Progenitor cell of endocrine pancreas (in vitro differentiated cells): ENCODE data around the gene DOCK4. TPM values are rescaled to one million over a fixed set of nuclear protein-coding genes. Genes with fewer than 3 reads are reported as not detected.

ENCODE experiments used
- DNase-seq: peaks from one replicate; pipeline ENCODE4 v3.0.0; 2021; ENCODE audit warnings: low spot score; ENCODE audit not compliant: unreplicated experiment
- H3K27ac Mint-ChIP-seq: 2 replicates; pipeline ENCODE4 v1.8.0; 2021; ENCODE audit warnings: mild to moderate bottlenecking, moderate library complexity, mixed read lengths
- H3K27me3 Mint-ChIP-seq: 2 replicates; pipeline ENCODE4 v1.8.0; 2021; ENCODE audit warnings: mixed read lengths
- H3K36me3 Mint-ChIP-seq: 2 replicates; pipeline ENCODE4 v1.8.0; 2022; ENCODE audit warnings: mixed read lengths; ENCODE audit not compliant: insufficient read depth
- H3K4me1 Mint-ChIP-seq: 2 replicates; pipeline ENCODE4 v1.8.0; 2021; ENCODE audit warnings: low read depth, mixed read lengths
- H3K4me3 Mint-ChIP-seq: 2 replicates; pipeline ENCODE4 v1.8.0; 2021; ENCODE audit warnings: low read depth, mild to moderate bottlenecking, moderate library complexity, mixed read lengths
- H3K9me3 Mint-ChIP-seq: 2 replicates; pipeline ENCODE4 v1.8.0; 2021; ENCODE audit warnings: low read depth, mixed read lengths
- CTCF ChIP-seq: fragments of 200-600 bp; sonication (generic); IDR thresholded peaks from one replicate; pipeline ENCODE4 v1.5.0; 2021; ENCODE audit warnings: antibody characterized with exemption, mild to moderate bottlenecking; ENCODE audit not compliant: unreplicated experiment
- total RNA-seq: library from RNA; stranded (reverse); gene quantifications from 2 replicates; pipeline ENCODE4 v1.2.1, GENCODE V29; 2021

DOCK4 gene
- total RNA-seq, 1 donor from 2014 or later, result 28.8 TPM

- Mint-ChIP-seq H3K4me3 (no peak overlapping the region), H3K4me1 (peaks cover 17% of the 10 kb centered on the region), H3K36me3 (no peaks in the 10 kb centered on the region), H3K27me3 (peaks cover 2% of the 10 kb centered on the region), H3K27ac (no peak overlapping the region), H3K9me3 (no peaks in the 10 kb centered on the region)
- DNase-seq, result no peak
- TF ChIP-seq CTCF, result no peak
Measured at GRCh38 chr7:112183266-112183665, 22.9 kb downstream of the DOCK4 start.

- H3K27me3 Mint-ChIP-seq, result peaks cover 5% of the 10 kb centered on the region
- H3K4me3 Mint-ChIP-seq, result no peak overlapping the region
- no peak overlapping the region for H3K27ac Mint-ChIP-seq
- no peak for TF ChIP-seq CTCF
- no peaks in the 10 kb centered on the region for H3K9me3 Mint-ChIP-seq
- no peaks in the 10 kb centered on the region for H3K36me3 Mint-ChIP-seq
- peaks cover 17% of the 10 kb centered on the region for H3K4me1 Mint-ChIP-seq
- DNase-seq, result no peak
Measured at GRCh38 chr7:112182749-112183148, 23.4 kb downstream of the DOCK4 start.

- Mint-ChIP-seq H3K4me3 (no peak overlapping the region), H3K27ac (no peak overlapping the region), H3K36me3 (no peaks in the 10 kb centered on the region), H3K9me3 (no peaks in the 10 kb centered on the region), H3K4me1 (peaks cover 19% of the 10 kb centered on the region), H3K27me3 (peaks cover 5% of the 10 kb centered on the region)
- TF ChIP-seq CTCF, result no peak
- no peak for DNase-seq
Measured at GRCh38 chr7:112180223-112180622, 26.0 kb downstream of the DOCK4 start.

- Mint-ChIP-seq H3K9me3 (no peaks in the 10 kb centered on the region), H3K36me3 (no peaks in the 10 kb centered on the region), H3K27me3 (peaks cover 5% of the 10 kb centered on the region), H3K4me1 (peaks cover 5% of the 10 kb centered on the region), H3K27ac (no peak overlapping the region), H3K4me3 (no peak overlapping the region)
- no peak for DNase-seq
- TF ChIP-seq CTCF, result no peak
Measured at GRCh38 chr7:112176693-112177415, 29.3 kb downstream of the DOCK4 start.

- TF ChIP-seq CTCF, result no peak
- DNase-seq, result no peak
- no peaks in the 10 kb centered on the region for H3K36me3 Mint-ChIP-seq
- H3K27me3 Mint-ChIP-seq, result peaks cover 5% of the 10 kb centered on the region
- no peaks in the 10 kb centered on the region for H3K9me3 Mint-ChIP-seq
- no peak overlapping the region for H3K27ac Mint-ChIP-seq
- H3K4me1 Mint-ChIP-seq, result peaks cover 5% of the 10 kb centered on the region
- H3K4me3 Mint-ChIP-seq, result no peak overlapping the region
Measured at GRCh38 chr7:112176241-112176640, 30.0 kb downstream of the DOCK4 start.
